K562 (cell line): Measurements from ENCODE around the gene MICAL2. TPM values are rescaled to one million over a fixed set of nuclear protein-coding genes. Genes with fewer than 3 reads are reported as not detected.

Experiments
- AFF1 ChIP-seq, 2 experiments: fragments of 450-650 bp; IDR thresholded peaks; 2 replicates each; pipeline ENCODE4 v1.6.1; 2018; ENCODE audit warnings: mild to moderate bottlenecking in 2 of 2, low read depth in 1 of 2; ENCODE audit not compliant: partially characterized antibody in 2 of 2
- ATF7 ChIP-seq: fragments of 450-650 bp; IDR thresholded peaks from 2 replicates; pipeline ENCODE4 v1.7.1; 2014; ENCODE audit warnings: mild to moderate bottlenecking, moderate library complexity
- CCNT2 ChIP-seq: IDR thresholded peaks from 2 replicates; pipeline ENCODE4 v1.6.1; 2011; ENCODE audit warnings: borderline replicate concordance, low read depth, mild to moderate bottlenecking, moderate library complexity, mixed read lengths, low read length; ENCODE audit not compliant: insufficient read length; ENCODE audit errors: extremely low read depth
- FOXK2 ChIP-seq, 2 experiments: fragments of 450-650 bp; IDR thresholded peaks in 1 of 2; conservative IDR thresholded peaks in 1 of 2; 2 replicates each; pipeline ENCODE4 v1.6.1; 2016; ENCODE audit warnings: low read depth in 2 of 2, mild to moderate bottlenecking in 1 of 2
- HMGN3 ChIP-seq: IDR thresholded peaks from 2 replicates; pipeline ENCODE4 v1.6.1; 2011; ENCODE audit warnings: borderline replicate concordance, low read depth, mild to moderate bottlenecking, mixed read lengths, low read length; ENCODE audit not compliant: insufficient read length; ENCODE audit errors: extremely low read depth
- KDM1A ChIP-seq, 2 experiments: fragments of 450-650 bp; IDR thresholded peaks; 2 replicates each; pipeline ENCODE4 v1.6.1; 2016; ENCODE audit warnings: mild to moderate bottlenecking in 2 of 2
- MBD2 ChIP-seq: sonication (generic); IDR thresholded peaks from 2 replicates; pipeline ENCODE4 v1.6.1; 2016; ENCODE audit warnings: low read depth, borderline replicate concordance
- NRF1 ChIP-seq, 2 experiments: fragments of 450-650 bp; IDR thresholded peaks in 1 of 2; conservative IDR thresholded peaks in 1 of 2; 2 replicates each; pipeline ENCODE4 v1.6.1; 2014; ENCODE audit warnings: mild to moderate bottlenecking in 2 of 2
- ZEB2 ChIP-seq: fragments of 450-650 bp; IDR thresholded peaks from 2 replicates; pipeline ENCODE4 v1.6.1; 2016
- ZNF224 ChIP-seq: sonication (generic); formaldehyde crosslinking; IDR thresholded peaks from 2 replicates; pipeline ENCODE4 v1.8.0; 2022; ENCODE audit warnings: mild to moderate bottlenecking, missing genetic modification reagents
- ZNF316 ChIP-seq: fragments of 450-650 bp; IDR thresholded peaks from 2 replicates; pipeline ENCODE4 v1.6.1; 2016
- polyA plus RNA-seq, 8 experiments: library from polyadenylated mRNA; depleted of rRNA in 4 of 8; stranded (reverse) in 5 of 8; unstranded in 3 of 8; fragments of >200 nt; fragmentation: Nextera tagmentation in 2 of 8; fragmentation: Illumina TruSeq in 1 of 8; extraction: Ambion mirVana in 2 of 8; extraction: Trizol in 1 of 8; gene quantifications; 2 replicates each; pipeline versions ENCODE4 v1.2.1 to v1.2.3, GENCODE V29; 2011 to 2014; ENCODE audit warnings: inconsistent platforms in 1 of 8, missing spikeins in 1 of 8
- total RNA-seq, 7 experiments: library from RNA; depleted of rRNA in 6 of 7; stranded (reverse); fragments of >200 nt in 6 of 7; fragmentation: Illumina TruSeq in 2 of 7; extraction: Trizol in 2 of 7; gene quantifications; 2 replicates each; pipeline versions ENCODE4 v1.2.1 to v1.2.3, GENCODE V29; 2011 to 2021; ENCODE audit warnings: low replicate concordance in 1 of 7
- TF ChIP-seq, protein P1 (sequence below): fragments of 450-650 bp; IDR thresholded peaks from 2 replicates; pipeline ENCODE4 v1.6.1; 2014; ENCODE audit warnings: low read depth, mild to moderate bottlenecking, moderate library complexity, borderline replicate concordance
- TF ChIP-seq, protein P2 (sequence below): fragments of 450-650 bp; conservative IDR thresholded peaks from 2 replicates; pipeline ENCODE4 v1.6.1; 2016; ENCODE audit warnings: missing genetic modification characterization, low read depth, mild to moderate bottlenecking, missing compliant biosample characterization, moderate library complexity
- TF ChIP-seq, protein P3 (sequence below), 2 experiments: fragments of 150-350 bp in 1 of 2; IDR thresholded peaks; 2 replicates each; pipeline ENCODE4 v1.6.1; 2012 to 2016; ENCODE audit warnings: low read depth in 2 of 2, low read length in 2 of 2, mild to moderate bottlenecking in 1 of 2, moderate library complexity in 1 of 2

Gene MICAL2
- total and polyA plus RNA-seq, 9 of the 15 experiments (the other 6 are each of a cell fraction or from before 2014, with no cell fraction given) = 4.7 to 64.2 (median 33.6) TPM

GRCh38 chr11:12167061-12168000 lies 56.9 kb downstream of the MICAL2 start (continued):
- peak in 1 of 2 experiments; percentile 8 for TF ChIP-seq AFF1 (IDR thresholded peaks at IDR 0.05; ENCODE audit: low read depth in 1 of 2, partially characterized antibody in 2 of 2)
- TF ChIP-seq, protein P1, sequence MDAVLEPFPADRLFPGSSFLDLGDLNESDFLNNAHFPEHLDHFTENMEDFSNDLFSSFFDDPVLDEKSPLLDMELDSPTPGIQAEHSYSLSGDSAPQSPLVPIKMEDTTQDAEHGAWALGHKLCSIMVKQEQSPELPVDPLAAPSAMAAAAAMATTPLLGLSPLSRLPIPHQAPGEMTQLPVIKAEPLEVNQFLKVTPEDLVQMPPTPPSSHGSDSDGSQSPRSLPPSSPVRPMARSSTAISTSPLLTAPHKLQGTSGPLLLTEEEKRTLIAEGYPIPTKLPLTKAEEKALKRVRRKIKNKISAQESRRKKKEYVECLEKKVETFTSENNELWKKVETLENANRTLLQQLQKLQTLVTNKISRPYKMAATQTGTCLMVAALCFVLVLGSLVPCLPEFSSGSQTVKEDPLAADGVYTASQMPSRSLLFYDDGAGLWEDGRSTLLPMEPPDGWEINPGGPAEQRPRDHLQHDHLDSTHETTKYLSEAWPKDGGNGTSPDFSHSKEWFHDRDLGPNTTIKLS = no peak; the same call in 1 of the 2 replicates
- peak; percentile 59 to 61 for TF ChIP-seq NRF1 (conservative IDR thresholded peaks at IDR 0.05 in 1 of 2, IDR thresholded peaks at IDR 0.05 in 1 of 2)
- 0 out of 2 replicates have a peak, but pooled peaks have one; percentile 1 for TF ChIP-seq ZNF316
- TF ChIP-seq FOXK2 (conservative IDR thresholded peaks at IDR 0.05 in 1 of 2, IDR thresholded peaks at IDR 0.05 in 1 of 2; ENCODE audit: low read depth in 2 of 2) = 0 out of 4 replicates have a peak, but pooled peaks of 1 of the 2 experiments have one; percentile 30
- peak; percentile 97 for TF ChIP-seq ZEB2
- peak; percentile 87 for TF ChIP-seq ATF7
- TF ChIP-seq, protein P2, sequence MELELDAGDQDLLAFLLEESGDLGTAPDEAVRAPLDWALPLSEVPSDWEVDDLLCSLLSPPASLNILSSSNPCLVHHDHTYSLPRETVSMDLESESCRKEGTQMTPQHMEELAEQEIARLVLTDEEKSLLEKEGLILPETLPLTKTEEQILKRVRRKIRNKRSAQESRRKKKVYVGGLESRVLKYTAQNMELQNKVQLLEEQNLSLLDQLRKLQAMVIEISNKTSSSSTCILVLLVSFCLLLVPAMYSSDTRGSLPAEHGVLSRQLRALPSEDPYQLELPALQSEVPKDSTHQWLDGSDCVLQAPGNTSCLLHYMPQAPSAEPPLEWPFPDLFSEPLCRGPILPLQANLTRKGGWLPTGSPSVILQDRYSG (tag) = no peak
- TF ChIP-seq CCNT2 = peak; percentile 51
- peak; percentile 55; the same call in 1 of the 2 replicates for TF ChIP-seq MBD2
- no peak for TF ChIP-seq ZNF224 (CRISPR knock-in tag)
- TF ChIP-seq HMGN3 = no peak
- TF ChIP-seq KDM1A (IDR thresholded peaks at IDR 0.05) = peak; percentile 44 to 65
- TF ChIP-seq, protein P3, sequence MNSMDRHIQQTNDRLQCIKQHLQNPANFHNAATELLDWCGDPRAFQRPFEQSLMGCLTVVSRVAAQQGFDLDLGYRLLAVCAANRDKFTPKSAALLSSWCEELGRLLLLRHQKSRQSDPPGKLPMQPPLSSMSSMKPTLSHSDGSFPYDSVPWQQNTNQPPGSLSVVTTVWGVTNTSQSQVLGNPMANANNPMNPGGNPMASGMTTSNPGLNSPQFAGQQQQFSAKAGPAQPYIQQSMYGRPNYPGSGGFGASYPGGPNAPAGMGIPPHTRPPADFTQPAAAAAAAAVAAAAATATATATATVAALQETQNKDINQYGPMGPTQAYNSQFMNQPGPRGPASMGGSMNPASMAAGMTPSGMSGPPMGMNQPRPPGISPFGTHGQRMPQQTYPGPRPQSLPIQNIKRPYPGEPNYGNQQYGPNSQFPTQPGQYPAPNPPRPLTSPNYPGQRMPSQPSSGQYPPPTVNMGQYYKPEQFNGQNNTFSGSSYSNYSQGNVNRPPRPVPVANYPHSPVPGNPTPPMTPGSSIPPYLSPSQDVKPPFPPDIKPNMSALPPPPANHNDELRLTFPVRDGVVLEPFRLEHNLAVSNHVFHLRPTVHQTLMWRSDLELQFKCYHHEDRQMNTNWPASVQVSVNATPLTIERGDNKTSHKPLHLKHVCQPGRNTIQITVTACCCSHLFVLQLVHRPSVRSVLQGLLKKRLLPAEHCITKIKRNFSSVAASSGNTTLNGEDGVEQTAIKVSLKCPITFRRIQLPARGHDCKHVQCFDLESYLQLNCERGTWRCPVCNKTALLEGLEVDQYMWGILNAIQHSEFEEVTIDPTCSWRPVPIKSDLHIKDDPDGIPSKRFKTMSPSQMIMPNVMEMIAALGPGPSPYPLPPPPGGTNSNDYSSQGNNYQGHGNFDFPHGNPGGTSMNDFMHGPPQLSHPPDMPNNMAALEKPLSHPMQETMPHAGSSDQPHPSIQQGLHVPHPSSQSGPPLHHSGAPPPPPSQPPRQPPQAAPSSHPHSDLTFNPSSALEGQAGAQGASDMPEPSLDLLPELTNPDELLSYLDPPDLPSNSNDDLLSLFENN (IDR thresholded peaks at IDR 0.05; ENCODE audit: low read depth in 2 of 2, low read length in 2 of 2) = peak in 1 of 2 experiments; percentile 31; a peak in 1 of 4 replicates
